SK-N-SH (cell line): ENCODE data around the gene SFMBT2. TPM values are rescaled to one million over a fixed set of nuclear protein-coding genes. Genes with fewer than 3 reads are reported as not detected.

ENCODE experiments used
- CTCF ChIA-PET: fragments of 300-600, 350-600 bp; formaldehyde crosslinking; extraction: SDS; loops from one replicate; lab custom pipeline; 2021; lab: Yijun Ruan, JAX
- POLR2A ChIA-PET: fragments of 350-600 bp; sonication (Branson Sonifier 250); formaldehyde crosslinking; extraction: SDS; loops from one replicate; lab custom pipeline; 2020; ENCODE audit warnings: antibody characterized with exemption, inconsistent platforms; lab: Yijun Ruan, JAX
- DNase-seq: peaks from one replicate; pipeline ENCODE4 v3.0.0; 2012
- H2AFZ ChIP-seq: fragments of 200-600 bp; sonication (generic); 2 replicates; pipeline ENCODE4 v1.8.1; 2016; ENCODE audit warnings: antibody characterized with exemption, mild to moderate bottlenecking, low read depth
- H3F3A ChIP-seq: fragments of 200-600 bp; sonication (generic); replicated peaks from 2 replicates; pipeline ENCODE3; 2016; ENCODE audit warnings: antibody characterized with exemption, mild to moderate bottlenecking; ENCODE audit not compliant: insufficient read depth
- H3K27ac ChIP-seq, 2 experiments: fragments of 200-500 bp in 1 of 2; fragments of 200-600 bp in 1 of 2; sonication (Bioruptor generic) in 1 of 2; sonication (generic), shearing (Covaris generic) in 1 of 2; 2 replicates each; pipeline versions ENCODE4 v1.5.1 to v1.6.1; 2014 to 2016; ENCODE audit warnings: low read depth in 2 of 2, inconsistent platforms in 1 of 2, low read length in 1 of 2, mild to moderate bottlenecking in 1 of 2, mixed read lengths in 1 of 2
- H3K27me3 ChIP-seq: fragments of 200-600 bp; sonication (generic), shearing (Covaris generic); 2 replicates; pipeline ENCODE4 v1.6.1; 2016; ENCODE audit warnings: mixed run types; ENCODE audit not compliant: insufficient read depth
- H3K36me3 ChIP-seq, 2 experiments: fragments of 200-500 bp in 1 of 2; fragments of 200-600 bp in 1 of 2; sonication (Bioruptor generic) in 1 of 2; sonication (generic) in 1 of 2; replicated peaks in 1 of 2; 2 replicates each; pipeline versions ENCODE3 to v1.5.1; 2014 to 2016; ENCODE audit warnings: low read length in 1 of 2, mild to moderate bottlenecking in 1 of 2; ENCODE audit not compliant: insufficient read depth in 2 of 2, control insufficient read depth in 1 of 2
- H3K4me1 ChIP-seq, 2 experiments: fragments of 200-500 bp in 1 of 2; fragments of 200-600 bp in 1 of 2; sonication (Bioruptor generic) in 1 of 2; sonication (generic), shearing (Covaris generic) in 1 of 2; 2 replicates each; pipeline versions ENCODE4 v1.5.1 to v1.6.1; 2014 to 2016; ENCODE audit warnings: low read depth in 1 of 2, low read length in 1 of 2, mixed run types in 1 of 2; ENCODE audit not compliant: insufficient read depth in 2 of 2, control insufficient read depth in 1 of 2
- H3K4me2 ChIP-seq: fragments of 200-600 bp; sonication (generic), shearing (Covaris generic); 2 replicates; pipeline ENCODE4 v1.6.1; 2017; ENCODE audit warnings: mixed run types
- H3K4me3 ChIP-seq, 2 experiments: fragments of 200-500 bp in 1 of 2; fragments of 200-600 bp in 1 of 2; sonication (Bioruptor generic) in 1 of 2; sonication (generic), shearing (Covaris generic) in 1 of 2; 2 replicates each; pipeline versions ENCODE4 v1.5.1 to v1.8.1; 2014 to 2016; ENCODE audit warnings: low read depth in 2 of 2, inconsistent platforms in 1 of 2, low read length in 1 of 2, mild to moderate bottlenecking in 1 of 2, mixed read lengths in 1 of 2, moderate library complexity in 1 of 2
- H3K79me2 ChIP-seq: fragments of 200-600 bp; sonication (generic); 2 replicates; pipeline ENCODE4 v1.8.1; 2017; ENCODE audit warnings: mild to moderate bottlenecking; ENCODE audit not compliant: insufficient read depth
- H3K9ac ChIP-seq: fragments of 200-600 bp; sonication (generic); 2 replicates; pipeline ENCODE4 v1.6.1; 2017; ENCODE audit warnings: mixed run types
- H3K9me2 ChIP-seq: fragments of 200-600 bp; sonication (generic); 2 replicates; pipeline ENCODE4 v1.6.1; 2017; ENCODE audit warnings: mixed run types
- H3K9me3 ChIP-seq: fragments of 200-600 bp; sonication (generic); 2 replicates; pipeline ENCODE4 v1.6.1; 2017; ENCODE audit warnings: mixed run types, mild to moderate bottlenecking, moderate library complexity
- H4K20me1 ChIP-seq: fragments of 200-600 bp; sonication (generic); 2 replicates; pipeline ENCODE4 v1.6.1; 2017; ENCODE audit warnings: mild to moderate bottlenecking, mixed run types; ENCODE audit not compliant: insufficient read depth
- GATA2 ChIP-seq: sonication (generic); formaldehyde crosslinking; IDR thresholded peaks from 2 replicates; pipeline ENCODE4 v1.5.0; 2020; ENCODE audit warnings: mild to moderate bottlenecking, missing genetic modification reagents
- NFIC ChIP-seq: IDR thresholded peaks from 2 replicates; pipeline ENCODE4 v1.4.0; 2012; ENCODE audit warnings: borderline replicate concordance
- REST ChIP-seq: IDR thresholded peaks from 2 replicates; pipeline ENCODE4 v1.6.1; 2012; ENCODE audit warnings: mild to moderate bottlenecking, low read depth, low read length, moderate library complexity
- RFX5 ChIP-seq: IDR thresholded peaks from 2 replicates; pipeline ENCODE4 v1.6.1; 2012; ENCODE audit warnings: mild to moderate bottlenecking, improper control_type of control experiment, low read length
- TAF1 ChIP-seq: IDR thresholded peaks from 2 replicates; pipeline ENCODE4 v1.6.1; 2012; ENCODE audit warnings: low read depth, mild to moderate bottlenecking, low read length, moderate library complexity, borderline replicate concordance
- TCF12 ChIP-seq: IDR thresholded peaks from 2 replicates; pipeline ENCODE4 v1.4.0; 2012
- USF2 ChIP-seq: fragments of 150-350 bp; IDR thresholded peaks from 2 replicates; pipeline ENCODE4 v1.6.1; 2017; ENCODE audit warnings: antibody characterized with exemption, low read length, low read depth, borderline replicate concordance
- ZBTB33 ChIP-seq: IDR thresholded peaks from 2 replicates; pipeline ENCODE4 v1.4.0; 2012; ENCODE audit warnings: low read depth, borderline replicate concordance
- WGBS: methylation state at CpG from one replicate; pipeline ENCODE4 v1.1.6; 2017; ENCODE audit warnings: low lambda C conversion rate; 5-methylcytosine and 5-hydroxymethylcytosine counted together
- polyA plus RNA-seq, 3 experiments: library from polyadenylated mRNA; depleted of rRNA; stranded (reverse); fragments of >200 nt; gene quantifications; 2 replicates each; pipeline ENCODE4 v1.2.3, GENCODE V29; 2012

The SFMBT2 gene
- polyA plus RNA-seq, 1 of the 3 experiments (the other 2 are of a cell fraction): 0.20 TPM

- H3K4me3 ChIP-seq: no peak overlapping the region
- WGBS: 47% methylated on average over 8 of the region's 8 CpGs
- no peak for DNase-seq
- no peaks in the 10 kb centered on the region for H4K20me1 ChIP-seq
- H3K4me2 ChIP-seq: no peak overlapping the region
- H2AFZ ChIP-seq: no peak overlapping the region
- H3K9me3 ChIP-seq: no peaks in the 10 kb centered on the region
- ChIA-PET CTCF (interaction anchor here (1.5 kb wide), 1 partner anchor 15 kb away, joined by 6 read pairs; no protein-coding TSS in a partner anchor), POLR2A (no interaction called here)
- peaks cover 0 to 19% of the 10 kb centered on the region in 2 experiments; a peak in 1 of 4 replicates for H3K4me1 ChIP-seq
- no peaks in the 10 kb centered on the region for H3F3A ChIP-seq
- no peaks in the 10 kb centered on the region for H3K79me2 ChIP-seq
- H3K36me3 ChIP-seq: no peaks in the 10 kb centered on the region
- no peak overlapping the region for H3K9ac ChIP-seq
- no peaks in the 10 kb centered on the region for H3K9me2 ChIP-seq
- H3K27ac ChIP-seq: no peak overlapping the region
- H3K27me3 ChIP-seq: no peaks in the 10 kb centered on the region
- TF ChIP-seq ZBTB33: no peak
Observed at GRCh38 chr10:7401782-7402181, 9.1 kb downstream of the SFMBT2 start.

- Histone ChIP-seq H3K27me3 (no peaks in the 10 kb centered on the region), H3K9me2 (no peaks in the 10 kb centered on the region), H4K20me1 (no peaks in the 10 kb centered on the region), H3K79me2 (no peaks in the 10 kb centered on the region), H3K4me2 (no peak overlapping the region)
- CTCF ChIA-PET: no interaction called here
- no peak for TF ChIP-seq REST
- no peak for TF ChIP-seq GATA2 (CRISPR knock-in tag)
- TF ChIP-seq NFIC: no peak
- no peak for TF ChIP-seq RFX5
- no peak for TF ChIP-seq TAF1
- no peak for TF ChIP-seq TCF12
- no peak for TF ChIP-seq USF2
- TF ChIP-seq, all 33 proteins: peak for 0
- Histone ChIP-seq H3K9ac (no peak overlapping the region), H3K9me3 (no peaks in the 10 kb centered on the region), H3K27ac (no peak overlapping the region), H3F3A (no peaks in the 10 kb centered on the region), H2AFZ (no peak overlapping the region), H3K36me3 (no peaks in the 10 kb centered on the region), H3K4me3 (no peak overlapping the region), H3K4me1 (peaks cover 0 to 17% of the 10 kb centered on the region in 2 experiments; a peak in 1 of 4 replicates)
- 59% methylated on average over 6 of the region's 6 CpGs for WGBS
- no peak for DNase-seq
- POLR2A ChIA-PET: no interaction called here
Observed at GRCh38 chr10:7401156-7401555, 9.7 kb downstream of the SFMBT2 start.
